Activated CD4-positive, CD25-positive, alpha-beta regulatory T cell treated with anti-CD3 and anti-CD28 coated beads, Interleukin-2, amount 50 U/mL, for 72 hours (primary cell): Measurements from ENCODE around the gene RPL13.

Source experiments
- DNase-seq: peaks from one replicate; pipeline ENCODE4 v3.0.0; 2021

Gene RPL13

DNA sequence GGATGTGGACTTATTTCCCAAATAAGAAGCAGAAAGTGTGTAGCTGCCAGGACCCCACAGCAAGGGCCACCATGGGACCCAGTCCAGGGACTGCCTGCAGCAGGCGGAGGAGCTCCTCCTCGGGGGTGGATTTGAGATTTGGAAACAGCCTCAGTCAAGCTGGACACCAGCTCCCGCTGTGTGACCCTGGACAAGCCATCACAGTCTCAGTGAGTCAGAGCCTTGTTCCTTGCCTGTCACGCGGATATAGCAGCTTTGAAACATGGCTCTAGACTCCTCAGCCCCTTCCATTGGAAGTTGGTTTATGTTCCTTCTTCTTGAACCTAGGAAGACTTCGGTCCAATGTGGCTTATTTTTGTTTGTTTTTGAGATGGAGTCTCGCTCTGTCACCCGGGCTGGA lies 40.5 kb downstream of the RPL13 start:
- DNase-seq = no peak

DNA sequence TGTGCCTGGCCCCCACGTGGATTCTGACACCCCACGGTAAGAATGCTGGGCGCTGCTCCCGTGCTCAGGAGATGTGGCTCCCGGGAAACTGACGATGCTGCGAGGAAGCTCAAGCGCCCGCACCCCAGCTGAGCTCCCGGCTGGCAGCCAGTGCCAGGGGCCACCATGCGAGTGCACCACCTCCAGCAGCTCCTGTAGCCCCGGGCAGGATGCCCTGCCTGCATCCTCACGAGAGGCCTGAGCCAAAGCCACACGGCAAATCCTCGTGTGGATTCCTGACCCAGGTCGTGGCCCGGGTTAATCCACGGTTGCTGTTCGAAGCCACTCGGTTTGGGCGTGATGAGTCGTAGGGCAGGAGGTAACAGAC lies 41.4 kb downstream of the RPL13 start:
- no peak for DNase-seq

GRCh38 chr16:89602273-89602951 lies 41.9 kb downstream of the RPL13 start:
- peak; percentile 51 for DNase-seq

- DNase-seq = no peak
These were observed 42.6 kb downstream of the RPL13 start for GRCh38 chr16:89602952-89603590.

- no peak for DNase-seq
These were observed 44.3 kb downstream of the RPL13 start for GRCh38 chr16:89604764-89605163.

DNA sequence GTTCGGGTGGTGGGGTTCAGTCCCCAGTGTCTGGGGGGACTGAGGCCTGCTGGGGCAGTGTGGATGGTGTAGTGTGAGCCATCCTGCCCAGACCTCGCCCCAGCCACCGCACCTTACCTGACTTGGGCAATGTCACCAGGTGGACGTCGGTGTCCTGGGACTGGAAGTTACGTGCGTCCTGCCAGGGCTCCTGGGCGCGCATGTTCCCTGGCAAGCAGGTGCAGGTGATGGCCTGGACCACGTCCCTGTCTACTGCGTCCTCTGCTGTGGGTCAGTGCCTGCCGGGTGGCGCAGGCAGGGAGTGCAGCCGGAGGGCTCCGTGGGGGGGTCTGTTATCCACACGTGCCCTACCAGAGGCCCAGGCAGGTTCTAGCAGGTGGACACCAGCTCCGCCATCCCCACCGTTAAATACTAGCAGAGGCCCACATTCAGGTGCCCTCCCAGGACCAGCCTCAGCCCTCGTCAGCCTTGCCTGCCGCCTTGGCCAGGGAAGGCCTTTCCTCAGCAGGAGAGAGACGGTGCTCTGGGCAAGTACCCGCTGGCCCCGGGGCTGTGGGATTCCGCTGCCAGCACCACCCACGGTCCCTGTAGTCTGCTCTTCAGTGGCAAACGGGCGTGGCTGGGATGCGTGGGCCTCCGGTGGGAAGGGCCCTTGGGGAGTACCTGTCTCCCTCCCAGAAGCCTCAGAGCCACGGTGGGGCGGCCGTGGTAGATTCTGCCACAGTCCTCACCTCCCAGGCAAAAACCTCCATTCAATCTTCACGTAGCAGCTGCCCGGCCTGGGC lies 44.9 kb downstream of the RPL13 start:
- DNase-seq = no peak

- DNase-seq = no peak
These were observed 45.5 kb downstream of the RPL13 start for GRCh38 chr16:89606006-89606405.

DNA sequence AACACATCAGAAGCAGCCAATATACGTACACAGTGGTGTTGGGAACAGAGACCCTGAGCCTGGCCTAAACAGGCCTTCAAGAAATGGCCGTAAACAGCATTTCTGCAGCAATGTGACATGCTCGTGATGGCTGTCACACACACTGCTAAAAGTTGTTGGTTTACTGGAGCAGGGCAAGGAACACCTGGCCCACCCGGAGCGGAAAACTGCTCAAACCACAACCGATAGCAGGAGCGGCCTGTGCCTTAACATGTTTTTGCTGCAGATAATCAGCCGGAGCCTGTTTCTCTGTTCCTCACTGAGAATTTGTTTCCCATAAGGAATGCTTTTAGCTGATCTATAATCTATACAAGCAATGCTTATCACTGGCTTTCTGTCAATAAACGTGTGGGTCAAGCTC lies 47.0 kb downstream of the RPL13 start:
- no peak for DNase-seq

GRCh38 chr16:89607937-89608740 lies 47.7 kb downstream of the RPL13 start:
- no peak for DNase-seq

GRCh38 chr16:89610108-89610453 lies 49.6 kb downstream of the RPL13 start:
- DNase-seq = no peak

DNA sequence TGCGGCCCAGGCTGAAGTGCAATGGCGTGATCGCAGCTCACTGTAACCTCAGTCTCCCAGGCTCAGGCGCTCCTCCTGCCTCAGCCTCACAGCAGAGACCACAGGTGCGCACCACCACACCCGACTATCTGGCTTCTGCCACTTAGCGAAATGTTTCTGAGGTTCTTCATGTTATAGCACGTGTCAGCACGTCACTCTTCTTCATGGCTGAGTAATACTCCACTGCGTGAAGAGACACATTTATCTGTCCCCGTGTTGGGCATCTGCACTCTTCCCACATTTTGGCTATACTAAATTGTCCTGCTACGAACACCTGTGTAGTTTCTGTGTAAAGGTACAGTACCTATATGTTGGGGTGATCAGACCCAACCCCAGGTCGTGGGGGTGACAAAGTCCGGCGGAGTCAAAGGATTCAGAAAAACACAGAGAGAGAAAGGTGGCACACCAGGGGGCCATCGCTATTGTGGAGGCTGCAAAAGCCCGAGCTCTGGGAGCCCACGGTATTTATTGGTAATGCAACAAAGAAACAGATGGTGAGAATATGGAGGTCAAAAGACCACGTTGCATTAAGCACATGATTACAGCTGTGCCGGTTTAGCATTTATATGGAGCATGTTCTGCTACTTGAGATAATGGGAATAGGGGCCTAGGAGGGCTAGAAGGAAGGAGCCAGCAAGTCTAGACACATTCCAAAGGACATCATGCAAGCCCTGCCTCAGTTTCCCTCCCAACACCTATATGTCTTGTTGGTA lies 52.1 kb downstream of the RPL13 start:
- no peak for DNase-seq

- no peak for DNase-seq
These were observed 52.9 kb downstream of the RPL13 start, which contains the start of gene DPEP1 for GRCh38 chr16:89613231-89613953. Gene DPEP1 (plus strand): TSS chr16:89613642. CDS start chr16:89630411, 16,769 bp downstream.

DNA sequence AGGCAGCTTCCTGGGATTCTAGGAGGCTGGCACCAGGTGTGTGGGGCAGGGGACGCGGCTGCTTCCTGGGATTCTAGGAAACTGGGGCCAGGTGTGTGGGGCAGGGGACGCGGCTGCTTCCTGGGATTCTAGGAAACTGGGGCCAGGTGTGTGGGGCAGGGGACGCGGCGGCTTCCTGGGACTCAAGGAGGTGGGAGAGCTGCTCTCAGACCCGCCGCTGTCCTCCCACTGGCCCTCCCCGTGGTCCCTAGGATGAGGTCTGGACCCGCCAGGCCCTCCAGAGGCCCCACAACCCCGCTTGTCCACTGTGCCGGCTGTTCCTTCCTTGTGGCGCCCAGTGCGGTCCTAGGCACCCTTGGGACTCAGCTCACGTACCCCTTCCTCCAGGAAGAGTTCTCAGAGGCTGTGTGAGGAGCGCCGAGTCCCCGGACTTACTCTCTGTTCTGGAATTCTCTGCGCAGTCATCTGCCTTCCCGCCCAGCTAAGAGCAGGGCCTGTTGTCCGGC lies 53.5 kb downstream of the RPL13 start:
- DNase-seq = no peak
